DMS53 treated with DMSO at 0.1 percent for 48 hours (cell line): Measurements from ENCODE around the gene RB1.

ENCODE experiments used
- DNase-seq: peaks from one replicate; lab custom pipeline; 2025; ENCODE audit not compliant: unreplicated experiment; lab: John Stamatoyannopoulos, UW

Gene RB1

DNA sequence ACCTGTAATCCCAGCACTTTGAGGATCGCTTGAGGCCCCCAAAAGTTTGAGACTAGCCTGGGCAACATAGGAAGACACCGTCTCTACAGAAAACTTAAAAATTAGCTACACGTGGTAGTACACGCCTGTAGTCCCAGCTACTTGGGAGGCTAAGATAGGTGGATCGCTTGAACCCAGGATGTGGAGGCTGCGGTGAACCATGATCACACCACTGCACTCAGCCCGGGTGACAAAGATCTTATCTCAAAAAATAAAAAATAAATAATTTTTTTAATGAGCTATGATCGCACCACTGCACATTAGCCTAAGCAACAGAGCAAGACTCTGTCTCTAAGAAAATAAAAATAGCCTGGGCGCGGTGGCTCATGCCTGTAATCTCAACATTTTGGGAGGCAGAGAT, 222.7 kb downstream of the RB1 start:
- no peak for DNase-seq

DNA sequence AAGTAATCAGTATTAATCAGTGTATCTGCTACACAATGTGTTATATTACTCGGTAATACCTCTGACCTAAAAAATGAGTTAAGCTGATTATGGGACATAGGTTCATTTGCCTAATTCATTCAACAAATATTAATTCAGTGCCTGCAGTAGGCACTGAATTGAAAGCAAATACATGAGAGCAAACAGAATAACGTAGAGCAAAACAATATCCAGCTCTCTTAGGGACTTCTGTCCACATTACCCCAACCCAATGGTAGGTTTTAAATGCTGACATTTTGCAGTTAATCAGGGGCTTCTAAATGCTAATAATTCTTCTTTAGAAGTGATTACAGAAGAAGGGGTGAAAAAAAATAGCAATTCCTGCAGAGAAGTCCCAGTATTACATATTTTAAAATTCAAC, 224.4 kb downstream of the RB1 start:
- no peak for DNase-seq

DNA sequence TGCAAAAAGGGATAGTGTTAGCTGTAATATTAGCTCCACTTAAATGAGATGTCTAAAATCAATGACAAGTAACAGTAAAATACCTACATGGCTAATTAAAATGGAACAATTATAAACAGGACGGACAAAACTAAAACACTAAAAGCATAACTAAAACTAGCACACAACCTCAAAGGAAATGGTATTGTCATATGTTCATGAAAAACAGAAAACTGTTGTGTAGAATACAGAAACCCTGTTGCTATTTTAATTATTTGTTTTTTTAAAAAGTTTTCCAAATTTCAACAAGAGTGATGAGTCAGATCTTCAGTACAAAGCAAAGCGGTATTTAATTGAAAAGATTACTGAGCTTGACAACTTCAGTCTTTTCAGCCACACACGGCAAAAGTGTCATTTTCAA, 225.2 kb downstream of the RB1 start:
- DNase-seq, result no peak

DNA sequence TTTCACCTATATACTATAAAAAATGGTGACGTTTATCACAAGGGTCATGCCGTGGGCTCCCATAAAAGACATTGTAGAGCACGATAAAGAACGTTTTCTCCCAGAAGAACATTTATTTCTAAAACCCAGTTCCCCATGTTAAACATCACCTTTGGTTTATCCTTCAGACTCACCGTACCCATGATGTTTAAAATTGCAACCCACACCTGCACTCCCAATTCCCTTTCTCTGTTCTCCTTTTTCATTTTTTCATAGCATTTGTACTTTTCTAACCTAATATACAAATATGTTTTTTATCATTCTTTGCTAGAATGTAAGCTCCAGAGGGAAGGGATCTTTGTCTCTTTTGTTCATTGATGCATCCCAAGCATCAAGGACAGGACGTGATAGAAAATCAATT, 227.3 kb downstream of the RB1 start:
- no peak for DNase-seq
